Measurements from ENCODE around the gene CARM1.
"Not testable (repeated sequence)": the region's sequence is repeated elsewhere in the genome, so short reads cannot be mapped to it uniquely, and the experiment has no call there.

Gene CARM1

GRCh38 chr19:10935371-10936059 lies 64.2 kb downstream of the CARM1 start:
- DNase-seq (ENCODE audit: low read depth, low spot score), result no peak
- Histone ChIP-seq H3K4me1 (ENCODE audit: control insufficient read depth, insufficient read depth, low read length) (no peaks in the 10 kb centered on the region), H3K36me3 (ENCODE audit: control insufficient read depth, insufficient read depth, low read length) (no peaks in the 10 kb centered on the region), H3K27ac (ENCODE audit: low read length) (no peak overlapping the region), H3K9me3 (ENCODE audit: control insufficient read depth, insufficient read depth, low read length) (no peaks in the 10 kb centered on the region), H3K27me3 (ENCODE audit: control insufficient read depth, insufficient read depth, low read length) (no peaks in the 10 kb centered on the region), H3K4me3 (ENCODE audit: low read length) (no peak overlapping the region)
- no CpG with 5 or more reads among the region's 9 CpGs for WGBS (ENCODE audit: insufficient coverage, insufficient read length)

GRCh38 chr19:10936661-10937084 lies 65.3 kb downstream of the CARM1 start:
- no peak overlapping the region for H3K27ac ChIP-seq (ENCODE audit: low read length)
- H3K9me3 ChIP-seq (ENCODE audit: control insufficient read depth, insufficient read depth, low read length), result no peaks in the 10 kb centered on the region
- no peaks in the 10 kb centered on the region for H3K36me3 ChIP-seq (ENCODE audit: control insufficient read depth, insufficient read depth, low read length)
- H3K4me3 ChIP-seq (ENCODE audit: low read length), result no peak overlapping the region
- DNase-seq (ENCODE audit: low read depth, low spot score), result peak; percentile 83
- WGBS (ENCODE audit: insufficient coverage, insufficient read length), result no CpG with 5 or more reads among the region's 11 CpGs
- H3K27me3 ChIP-seq (ENCODE audit: control insufficient read depth, insufficient read depth, low read length), result no peaks in the 10 kb centered on the region
- H3K4me1 ChIP-seq (ENCODE audit: control insufficient read depth, insufficient read depth, low read length), result no peaks in the 10 kb centered on the region

GRCh38 chr19:10941649-10942048 lies 70.3 kb downstream of the CARM1 start:
- not testable (repeated sequence) for H3K27me3 ChIP-seq (ENCODE audit: control insufficient read depth, insufficient read depth, low read length); H3K27ac ChIP-seq (ENCODE audit: low read length); H3K36me3 ChIP-seq (ENCODE audit: control insufficient read depth, insufficient read depth, low read length); H3K9me3 ChIP-seq (ENCODE audit: control insufficient read depth, insufficient read depth, low read length); DNase-seq (ENCODE audit: low read depth, low spot score); H3K4me1 ChIP-seq (ENCODE audit: control insufficient read depth, insufficient read depth, low read length); H3K4me3 ChIP-seq (ENCODE audit: low read length)
- no CpG with 5 or more reads among the region's 14 CpGs for WGBS (ENCODE audit: insufficient coverage, insufficient read length)

GRCh38 chr19:10943412-10943811 lies 72.1 kb downstream of the CARM1 start:
- not testable (repeated sequence) for H3K4me1 ChIP-seq (ENCODE audit: control insufficient read depth, insufficient read depth, low read length); DNase-seq (ENCODE audit: low read depth, low spot score)
- no CpG with 5 or more reads among the region's 4 CpGs for WGBS (ENCODE audit: insufficient coverage, insufficient read length)

GRCh38 chr19:10945264-10945663 lies 73.9 kb downstream of the CARM1 start:
- no CpG with 5 or more reads among the region's 4 CpGs for WGBS (ENCODE audit: insufficient coverage, insufficient read length)
- no peaks in the 10 kb centered on the region for H3K4me1 ChIP-seq (ENCODE audit: control insufficient read depth, insufficient read depth, low read length)
- H3K27me3 ChIP-seq (ENCODE audit: control insufficient read depth, insufficient read depth, low read length), result no peaks in the 10 kb centered on the region
- no peaks in the 10 kb centered on the region for H3K9me3 ChIP-seq (ENCODE audit: control insufficient read depth, insufficient read depth, low read length)
- no peaks in the 10 kb centered on the region for H3K36me3 ChIP-seq (ENCODE audit: control insufficient read depth, insufficient read depth, low read length)
- no peak overlapping the region for H3K27ac ChIP-seq (ENCODE audit: low read length)
- DNase-seq (ENCODE audit: low read depth, low spot score), result no peak
- H3K4me3 ChIP-seq (ENCODE audit: low read length), result no peak overlapping the region

More at GRCh38 chr19:10943412-10943811, 72.1 kb downstream of the CARM1 start:
- not testable (repeated sequence) for H3K27ac ChIP-seq (ENCODE audit: low read length); H3K4me3 ChIP-seq (ENCODE audit: low read length); H3K36me3 ChIP-seq (ENCODE audit: control insufficient read depth, insufficient read depth, low read length); H3K9me3 ChIP-seq (ENCODE audit: control insufficient read depth, insufficient read depth, low read length); H3K27me3 ChIP-seq (ENCODE audit: control insufficient read depth, insufficient read depth, low read length)

GRCh38 chr19:10946958-10947657 lies 75.8 kb downstream of the CARM1 start:
- Histone ChIP-seq H3K27ac (ENCODE audit: low read length) (no peak overlapping the region), H3K9me3 (ENCODE audit: control insufficient read depth, insufficient read depth, low read length) (no peaks in the 10 kb centered on the region), H3K36me3 (ENCODE audit: control insufficient read depth, insufficient read depth, low read length) (no peaks in the 10 kb centered on the region), H3K4me1 (ENCODE audit: control insufficient read depth, insufficient read depth, low read length) (no peaks in the 10 kb centered on the region), H3K4me3 (ENCODE audit: low read length) (no peak overlapping the region), H3K27me3 (ENCODE audit: control insufficient read depth, insufficient read depth, low read length) (no peaks in the 10 kb centered on the region)
- no peak for DNase-seq (ENCODE audit: low read depth, low spot score)
- no CpG with 5 or more reads among the region's 6 CpGs for WGBS (ENCODE audit: insufficient coverage, insufficient read length)

GRCh38 chr19:10952809-10953208 lies 81.5 kb downstream of the CARM1 start:
- Histone ChIP-seq H3K4me1 (ENCODE audit: control insufficient read depth, insufficient read depth, low read length) (no peaks in the 10 kb centered on the region), H3K9me3 (ENCODE audit: control insufficient read depth, insufficient read depth, low read length) (no peaks in the 10 kb centered on the region), H3K36me3 (ENCODE audit: control insufficient read depth, insufficient read depth, low read length) (no peaks in the 10 kb centered on the region), H3K27me3 (ENCODE audit: control insufficient read depth, insufficient read depth, low read length) (no peaks in the 10 kb centered on the region), H3K27ac (ENCODE audit: low read length) (no peak overlapping the region), H3K4me3 (ENCODE audit: low read length) (no peak overlapping the region)
- no peak for DNase-seq (ENCODE audit: low read depth, low spot score)
- no CpG with 5 or more reads among the region's 6 CpGs for WGBS (ENCODE audit: insufficient coverage, insufficient read length)

- not testable (repeated sequence) for H3K27ac ChIP-seq (ENCODE audit: low read length); H3K27me3 ChIP-seq (ENCODE audit: control insufficient read depth, insufficient read depth, low read length); H3K9me3 ChIP-seq (ENCODE audit: control insufficient read depth, insufficient read depth, low read length); H3K36me3 ChIP-seq (ENCODE audit: control insufficient read depth, insufficient read depth, low read length); H3K4me3 ChIP-seq (ENCODE audit: low read length); DNase-seq (ENCODE audit: low read depth, low spot score); H3K4me1 ChIP-seq (ENCODE audit: control insufficient read depth, insufficient read depth, low read length)
- WGBS (ENCODE audit: insufficient coverage, insufficient read length), result no CpG with 5 or more reads among the region's 19 CpGs
Observed at GRCh38 chr19:10959277-10959968, 88.1 kb downstream of the CARM1 start.

GRCh38 chr19:10960314-10961072 lies 89.1 kb downstream of the CARM1 start, which contains the start of gene SMARCA4:
TSS of gene SMARCA4 (plus strand) at chr19:10961030. CDS start at chr19:10984152, 23,122 bp downstream.
- Histone ChIP-seq H3K4me1 (ENCODE audit: control insufficient read depth, insufficient read depth, low read length) (peaks cover 4% of the 10 kb centered on the region; the same call in 1 of the 2 replicates), H3K27ac (ENCODE audit: low read length) (no peak within 1 kb of the TSS), H3K27me3 (ENCODE audit: control insufficient read depth, insufficient read depth, low read length) (no peaks in the 10 kb centered on the region), H3K9me3 (ENCODE audit: control insufficient read depth, insufficient read depth, low read length) (no peaks in the 10 kb centered on the region), H3K4me3 (ENCODE audit: low read length) (peak within 1 kb of the TSS; percentile 73), H3K36me3 (ENCODE audit: control insufficient read depth, insufficient read depth, low read length) (no peaks in the 10 kb centered on the region)
- peak; percentile 92 for DNase-seq (ENCODE audit: low read depth, low spot score)
- no CpG with 5 or more reads among the region's 100 CpGs for WGBS (ENCODE audit: insufficient coverage, insufficient read length)
